IPS-18a (cell line): ENCODE measurements around the gene FBXO2.

Experiments
- H3K27ac ChIP-seq: one replicate; pipeline ENCODE4 v1.5.1; 2013; ENCODE audit warnings: low read length
- H3K27me3 ChIP-seq: one replicate; pipeline ENCODE4 v1.6.1; 2013; ENCODE audit warnings: mild to moderate bottlenecking, low read length; ENCODE audit not compliant: control insufficient read depth, insufficient read depth
- H3K36me3 ChIP-seq: one replicate; pipeline ENCODE4 v1.6.1; 2013; ENCODE audit warnings: low read depth, low read length; ENCODE audit not compliant: control insufficient read depth
- H3K4me1 ChIP-seq: one replicate; pipeline ENCODE4 v1.6.1; 2013; ENCODE audit warnings: low read depth, low read length; ENCODE audit not compliant: control insufficient read depth
- H3K4me3 ChIP-seq: one replicate; pipeline ENCODE4 v1.5.1; 2013; ENCODE audit warnings: low read length
- H3K9ac ChIP-seq: one replicate; pipeline ENCODE4 v1.6.1; 2013; ENCODE audit warnings: mild to moderate bottlenecking, low read length, moderate library complexity
- H3K9me3 ChIP-seq: one replicate; pipeline ENCODE4 v1.6.1; 2013; ENCODE audit warnings: low read depth, low read length; ENCODE audit not compliant: control insufficient read depth

Gene FBXO2

GRCh38 chr1:11691928-11692711 is 37.9 kb upstream of the FBXO2 start:
- peaks cover 30% of the 10 kb centered on the region for H3K4me1 ChIP-seq
- no peaks in the 10 kb centered on the region for H3K9me3 ChIP-seq
- peak overlapping the region; percentile 33 for H3K27ac ChIP-seq
- H3K36me3 ChIP-seq: peaks cover 4% of the 10 kb centered on the region
- H3K27me3 ChIP-seq: no peaks in the 10 kb centered on the region
- peak overlapping the region; percentile 70 for H3K4me3 ChIP-seq
- peak overlapping the region; percentile 75 for H3K9ac ChIP-seq

- no peaks in the 10 kb centered on the region for H3K9me3 ChIP-seq
- H3K36me3 ChIP-seq: peaks cover 4% of the 10 kb centered on the region
- H3K27me3 ChIP-seq: no peaks in the 10 kb centered on the region
- peak within 1 kb of the TSS; percentile 87 for H3K27ac ChIP-seq
- H3K4me1 ChIP-seq: peaks cover 30% of the 10 kb centered on the region
- peak within 1 kb of the TSS; percentile 82 for H3K9ac ChIP-seq
- peak within 1 kb of the TSS; percentile 70 for H3K4me3 ChIP-seq
Observed at GRCh38 chr1:11691302-11691914, 37.2 kb upstream of the FBXO2 start, which contains the start of gene DRAXIN. Gene DRAXIN, plus strand, starts transcription at chr1:11691710. Its CDS starts 14,549 bp downstream, at chr1:11706259.

- peak overlapping the region; percentile 87 for H3K27ac ChIP-seq
Observed at GRCh38 chr1:11690397-11691301, 36.4 kb upstream of the FBXO2 start.

GRCh38 chr1:11688506-11688905 is 34.3 kb upstream of the FBXO2 start:
- H3K9me3 ChIP-seq: no peaks in the 10 kb centered on the region
- H3K36me3 ChIP-seq: peaks cover 8% of the 10 kb centered on the region
- peaks cover 40% of the 10 kb centered on the region for H3K4me1 ChIP-seq
- no peaks in the 10 kb centered on the region for H3K27me3 ChIP-seq
- H3K4me3 ChIP-seq: no peak overlapping the region
- no peak overlapping the region for H3K9ac ChIP-seq
- no peak overlapping the region for H3K27ac ChIP-seq

More at GRCh38 chr1:11690397-11691301, 36.4 kb upstream of the FBXO2 start:
- peak overlapping the region; percentile 82 for H3K9ac ChIP-seq
- peaks cover 30% of the 10 kb centered on the region for H3K4me1 ChIP-seq
- H3K9me3 ChIP-seq: no peaks in the 10 kb centered on the region
- no peaks in the 10 kb centered on the region for H3K27me3 ChIP-seq
- peak overlapping the region; percentile 70 for H3K4me3 ChIP-seq
- peaks cover 6% of the 10 kb centered on the region for H3K36me3 ChIP-seq

- peaks cover 8% of the 10 kb centered on the region for H3K36me3 ChIP-seq
- no peaks in the 10 kb centered on the region for H3K9me3 ChIP-seq
- no peak overlapping the region for H3K4me3 ChIP-seq
- H3K9ac ChIP-seq: no peak overlapping the region
- peaks cover 48% of the 10 kb centered on the region for H3K4me1 ChIP-seq
- no peaks in the 10 kb centered on the region for H3K27me3 ChIP-seq
- no peak overlapping the region for H3K27ac ChIP-seq
Observed at GRCh38 chr1:11685210-11685752, 31.1 kb upstream of the FBXO2 start.

- Histone ChIP-seq H3K27ac (no peak overlapping the region), H3K27me3 (no peaks in the 10 kb centered on the region), H3K9ac (no peak overlapping the region), H3K4me3 (no peak overlapping the region), H3K9me3 (no peaks in the 10 kb centered on the region), H3K4me1 (peaks cover 39% of the 10 kb centered on the region), H3K36me3 (peaks cover 11% of the 10 kb centered on the region)
Observed at GRCh38 chr1:11684070-11684469, 29.8 kb upstream of the FBXO2 start.

GRCh38 chr1:11682799-11683198 is 28.6 kb upstream of the FBXO2 start:
- H3K27me3 ChIP-seq: no peaks in the 10 kb centered on the region
- peak overlapping the region; percentile 33 for H3K27ac ChIP-seq
- H3K4me1 ChIP-seq: peaks cover 33% of the 10 kb centered on the region
- H3K4me3 ChIP-seq: peak overlapping the region; percentile 82
- no peaks in the 10 kb centered on the region for H3K9me3 ChIP-seq
- peaks cover 18% of the 10 kb centered on the region for H3K36me3 ChIP-seq
- peak overlapping the region; percentile 8 for H3K9ac ChIP-seq

GRCh38 chr1:11682287-11682771 is 28.1 kb upstream of the FBXO2 start:
- peak overlapping the region; percentile 72 for H3K27ac ChIP-seq
- H3K36me3 ChIP-seq: peaks cover 17% of the 10 kb centered on the region
- H3K4me3 ChIP-seq: peak overlapping the region; percentile 82
- peak overlapping the region; percentile 78 for H3K9ac ChIP-seq
- no peaks in the 10 kb centered on the region for H3K9me3 ChIP-seq
- H3K27me3 ChIP-seq: no peaks in the 10 kb centered on the region
- H3K4me1 ChIP-seq: peaks cover 32% of the 10 kb centered on the region

- peaks cover 25% of the 10 kb centered on the region for H3K36me3 ChIP-seq
- peak within 1 kb of the TSS; percentile 82 for H3K4me3 ChIP-seq
- H3K9me3 ChIP-seq: no peaks in the 10 kb centered on the region
- H3K9ac ChIP-seq: peak within 1 kb of the TSS; percentile 78
- peak within 1 kb of the TSS; percentile 72 for H3K27ac ChIP-seq
- H3K4me1 ChIP-seq: peaks cover 32% of the 10 kb centered on the region
- H3K27me3 ChIP-seq: no peaks in the 10 kb centered on the region
Observed at GRCh38 chr1:11681071-11681771, 27.0 kb upstream of the FBXO2 start, which contains the start of gene MAD2L2. Gene MAD2L2, minus strand, starts transcription at chr1:11681148. Its CDS starts 547 bp downstream, at chr1:11680601.

GRCh38 chr1:11680270-11681070 is 26.2 kb upstream of the FBXO2 start:
- peak overlapping the region; percentile 82 for H3K4me3 ChIP-seq
- peak overlapping the region; percentile 35 for H3K27ac ChIP-seq
- peak overlapping the region; percentile 78 for H3K9ac ChIP-seq
- no peaks in the 10 kb centered on the region for H3K9me3 ChIP-seq
- H3K4me1 ChIP-seq: peaks cover 32% of the 10 kb centered on the region
- no peaks in the 10 kb centered on the region for H3K27me3 ChIP-seq
- H3K36me3 ChIP-seq: peaks cover 29% of the 10 kb centered on the region
